Measurements from ENCODE around the gene INSL3.
"Not testable (repeated sequence)": the region's sequence is repeated elsewhere in the genome, so short reads cannot be mapped to it uniquely, and the experiment has no call there.

The INSL3 gene

DNA sequence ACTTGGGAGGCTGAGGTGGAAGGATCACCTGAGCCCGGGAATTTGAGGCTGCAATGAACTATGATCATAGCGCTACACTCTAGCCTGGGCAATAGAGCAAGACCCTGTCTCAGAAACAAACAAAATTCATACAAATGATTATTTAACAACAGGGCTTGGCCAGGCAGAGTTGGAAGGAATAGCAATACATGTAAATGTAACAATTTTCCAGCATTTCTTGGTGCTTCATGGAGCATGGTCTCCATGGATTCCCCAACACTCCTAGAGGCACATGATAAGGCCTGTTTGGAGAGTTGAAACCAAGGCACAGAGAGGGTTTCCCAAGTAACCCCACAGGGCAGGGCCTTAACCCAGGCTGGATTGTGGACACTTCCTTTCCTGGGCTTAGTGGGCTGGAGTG lies 10.2 kb downstream of the INSL3 start:
- TF ChIP-seq, protein P1, sequence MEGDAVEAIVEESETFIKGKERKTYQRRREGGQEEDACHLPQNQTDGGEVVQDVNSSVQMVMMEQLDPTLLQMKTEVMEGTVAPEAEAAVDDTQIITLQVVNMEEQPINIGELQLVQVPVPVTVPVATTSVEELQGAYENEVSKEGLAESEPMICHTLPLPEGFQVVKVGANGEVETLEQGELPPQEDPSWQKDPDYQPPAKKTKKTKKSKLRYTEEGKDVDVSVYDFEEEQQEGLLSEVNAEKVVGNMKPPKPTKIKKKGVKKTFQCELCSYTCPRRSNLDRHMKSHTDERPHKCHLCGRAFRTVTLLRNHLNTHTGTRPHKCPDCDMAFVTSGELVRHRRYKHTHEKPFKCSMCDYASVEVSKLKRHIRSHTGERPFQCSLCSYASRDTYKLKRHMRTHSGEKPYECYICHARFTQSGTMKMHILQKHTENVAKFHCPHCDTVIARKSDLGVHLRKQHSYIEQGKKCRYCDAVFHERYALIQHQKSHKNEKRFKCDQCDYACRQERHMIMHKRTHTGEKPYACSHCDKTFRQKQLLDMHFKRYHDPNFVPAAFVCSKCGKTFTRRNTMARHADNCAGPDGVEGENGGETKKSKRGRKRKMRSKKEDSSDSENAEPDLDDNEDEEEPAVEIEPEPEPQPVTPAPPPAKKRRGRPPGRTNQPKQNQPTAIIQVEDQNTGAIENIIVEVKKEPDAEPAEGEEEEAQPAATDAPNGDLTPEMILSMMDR (IDR thresholded peaks at IDR 0.05; ENCODE audit: low read depth, low read length): no peak
- H3K9me3 ChIP-seq: no peaks in the 10 kb centered on the region
- no peak for DNase-seq
- no peaks in the 10 kb centered on the region for H3K27me3 ChIP-seq
- H3K36me3 ChIP-seq: no peaks in the 10 kb centered on the region
- no peaks in the 10 kb centered on the region for H3K4me1 ChIP-seq
- H3K4me3 ChIP-seq (ENCODE audit: low read depth, low read length): no peak overlapping the region

DNA sequence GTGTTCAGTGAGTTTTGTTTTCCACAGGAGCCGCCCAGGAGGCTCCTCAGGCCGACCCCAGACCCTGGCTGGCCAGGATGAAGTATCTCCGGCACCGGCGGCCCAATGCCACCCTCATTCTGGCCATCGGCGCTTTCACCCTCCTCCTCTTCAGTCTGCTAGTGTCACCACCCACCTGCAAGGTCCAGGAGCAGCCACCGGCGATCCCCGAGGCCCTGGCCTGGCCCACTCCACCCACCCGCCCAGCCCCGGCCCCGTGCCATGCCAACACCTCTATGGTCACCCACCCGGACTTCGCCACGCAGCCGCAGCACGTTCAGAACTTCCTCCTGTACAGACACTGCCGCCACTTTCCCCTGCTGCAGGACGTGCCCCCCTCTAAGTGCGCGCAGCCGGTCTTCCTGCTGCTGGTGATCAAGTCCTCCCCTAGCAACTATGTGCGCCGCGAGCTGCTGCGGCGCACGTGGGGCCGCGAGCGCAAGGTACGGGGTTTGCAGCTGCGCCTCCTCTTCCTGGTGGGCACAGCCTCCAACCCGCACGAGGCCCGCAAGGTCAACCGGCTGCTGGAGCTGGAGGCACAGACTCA lies 13.5 kb downstream of the INSL3 start:
- H3K4me1 ChIP-seq: no peaks in the 10 kb centered on the region
- no peaks in the 10 kb centered on the region for H3K9me3 ChIP-seq
- no peaks in the 10 kb centered on the region for H3K36me3 ChIP-seq
- H3K4me3 ChIP-seq (ENCODE audit: low read depth, low read length): no peak overlapping the region
- DNase-seq: no peak
- H3K27me3 ChIP-seq: no peaks in the 10 kb centered on the region
- TF ChIP-seq, protein P1 (IDR thresholded peaks at IDR 0.05; ENCODE audit: low read depth, low read length): no peak

DNA sequence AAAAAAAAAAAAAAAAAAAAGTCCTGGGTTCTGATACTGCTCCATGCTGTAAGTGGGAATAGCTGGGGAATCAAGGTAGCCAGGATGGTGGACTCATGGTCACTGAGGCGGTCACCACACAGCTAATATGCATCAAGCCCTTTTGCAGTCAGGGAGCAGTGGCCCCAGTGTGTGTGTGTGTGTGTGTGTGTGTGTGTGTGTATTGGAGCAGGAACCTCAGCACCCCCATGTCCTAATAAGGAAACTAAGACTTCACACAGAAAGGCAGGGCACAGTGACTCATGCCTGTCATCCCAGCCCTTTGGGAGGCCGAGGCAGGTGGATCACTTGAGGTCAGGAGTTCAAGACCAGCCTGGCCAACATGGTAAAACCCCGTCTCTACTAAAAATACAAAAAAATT lies 14.4 kb downstream of the INSL3 start:
- no peaks in the 10 kb centered on the region for H3K4me1 ChIP-seq
- H3K36me3 ChIP-seq: no peaks in the 10 kb centered on the region
- no peaks in the 10 kb centered on the region for H3K27me3 ChIP-seq
- H3K4me3 ChIP-seq (ENCODE audit: low read depth, low read length): no peak overlapping the region
- DNase-seq: no peak
- TF ChIP-seq, protein P1 (IDR thresholded peaks at IDR 0.05; ENCODE audit: low read depth, low read length): no peak
- no peaks in the 10 kb centered on the region for H3K9me3 ChIP-seq

DNA sequence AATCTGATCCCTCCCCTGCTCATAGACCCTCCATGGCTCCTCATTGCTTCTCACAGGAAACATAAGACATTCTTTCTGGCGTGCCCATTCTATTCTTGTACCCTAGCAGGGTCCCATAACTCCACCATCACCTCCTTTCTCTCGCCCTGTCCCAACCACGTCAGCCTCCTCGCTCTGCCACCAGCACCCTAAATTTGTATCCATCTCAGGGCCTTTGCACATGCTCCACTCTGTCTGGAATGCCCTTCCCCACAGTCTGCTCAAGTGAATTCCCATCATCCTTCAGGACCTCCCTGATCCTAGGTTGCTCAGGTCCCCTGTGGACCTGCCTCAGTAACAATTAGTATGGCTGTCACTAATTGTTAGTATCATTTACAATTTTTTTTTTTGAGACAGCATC lies 15.9 kb downstream of the INSL3 start:
- H3K27me3 ChIP-seq: no peaks in the 10 kb centered on the region
- H3K4me1 ChIP-seq: no peaks in the 10 kb centered on the region
- no peaks in the 10 kb centered on the region for H3K9me3 ChIP-seq
- no peaks in the 10 kb centered on the region for H3K36me3 ChIP-seq
- no peak for DNase-seq
- TF ChIP-seq, protein P1 (IDR thresholded peaks at IDR 0.05; ENCODE audit: low read depth, low read length): no peak
- no peak overlapping the region for H3K4me3 ChIP-seq (ENCODE audit: low read depth, low read length)

DNA sequence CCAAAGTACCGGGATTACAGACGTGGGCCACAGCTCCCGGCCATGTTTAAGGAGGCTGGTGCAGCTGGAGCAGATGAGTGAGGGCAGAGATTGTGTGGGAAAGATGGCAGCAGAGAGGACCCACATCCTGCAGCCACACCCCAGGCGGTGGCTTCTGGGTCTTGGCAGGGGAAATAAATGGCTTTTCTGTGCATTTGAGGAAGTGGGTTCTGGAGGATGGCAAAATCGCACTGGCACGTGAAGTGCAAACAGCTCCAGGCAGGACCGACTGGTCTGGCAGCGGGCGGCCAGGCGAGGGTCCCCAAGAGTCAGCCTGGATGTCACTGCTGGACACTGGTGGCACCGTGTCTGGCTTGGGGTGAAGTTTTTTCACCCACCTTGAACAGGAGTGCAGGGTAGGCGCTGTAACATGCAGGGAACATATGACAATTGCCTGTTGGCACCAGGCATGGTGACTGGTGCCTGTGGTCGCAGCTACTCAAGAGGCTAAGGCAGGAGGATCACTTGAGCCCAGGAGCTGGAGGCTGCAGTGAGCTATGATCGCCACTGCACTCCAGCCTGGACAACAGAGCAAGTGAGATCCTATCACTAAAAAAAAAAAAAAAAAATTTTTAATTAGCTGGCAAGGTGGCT lies 17.9 kb downstream of the INSL3 start:
- no peaks in the 10 kb centered on the region for H3K36me3 ChIP-seq
- H3K27me3 ChIP-seq: no peaks in the 10 kb centered on the region
- no peaks in the 10 kb centered on the region for H3K4me1 ChIP-seq
- no peak for DNase-seq
- no peak overlapping the region for H3K4me3 ChIP-seq (ENCODE audit: low read depth, low read length)
- TF ChIP-seq, protein P1 (IDR thresholded peaks at IDR 0.05; ENCODE audit: low read depth, low read length): no peak
- H3K9me3 ChIP-seq: no peaks in the 10 kb centered on the region

DNA sequence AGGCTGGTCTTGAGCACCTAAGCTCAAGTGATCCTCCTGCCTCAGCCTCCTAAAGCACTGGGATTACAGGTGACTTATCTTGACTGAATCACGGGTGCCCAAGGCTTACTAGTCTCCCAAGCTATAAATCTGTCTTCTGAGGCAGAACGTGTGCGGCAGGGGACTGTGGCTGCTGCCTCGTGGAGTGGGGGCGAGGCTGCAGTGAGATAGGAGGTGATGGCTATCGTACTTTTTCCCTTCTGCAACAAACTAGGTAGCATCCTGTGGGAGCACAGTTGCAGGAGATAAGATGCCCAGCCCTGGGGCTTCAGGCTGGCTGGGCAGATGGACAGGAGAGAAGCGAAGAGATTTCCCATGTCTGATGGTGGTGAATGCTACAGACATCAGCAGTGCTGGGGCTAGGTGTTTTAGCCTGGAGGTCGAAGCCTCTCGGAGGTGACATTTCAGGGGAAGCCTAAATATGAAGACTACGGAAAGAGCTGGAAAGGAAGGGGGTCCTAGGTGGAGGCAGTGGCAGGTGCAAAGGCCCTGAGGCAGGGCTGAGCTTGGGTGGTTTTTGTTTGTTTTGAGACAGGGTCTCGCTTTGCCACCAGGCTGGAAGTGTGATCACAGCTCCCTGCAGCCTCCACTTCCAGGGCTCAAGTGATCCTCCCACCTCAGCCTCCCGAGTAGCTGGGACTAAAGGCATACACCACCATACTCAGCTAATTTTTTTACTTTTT lies 19.0 kb downstream of the INSL3 start:
- DNase-seq: no peak
- Histone ChIP-seq H3K27me3 (no peaks in the 10 kb centered on the region), H3K9me3 (no peaks in the 10 kb centered on the region), H3K4me1 (no peaks in the 10 kb centered on the region), H3K4me3 (ENCODE audit: low read depth, low read length) (no peak overlapping the region), H3K36me3 (no peaks in the 10 kb centered on the region)
- TF ChIP-seq, protein P1 (IDR thresholded peaks at IDR 0.05; ENCODE audit: low read depth, low read length): no peak

DNA sequence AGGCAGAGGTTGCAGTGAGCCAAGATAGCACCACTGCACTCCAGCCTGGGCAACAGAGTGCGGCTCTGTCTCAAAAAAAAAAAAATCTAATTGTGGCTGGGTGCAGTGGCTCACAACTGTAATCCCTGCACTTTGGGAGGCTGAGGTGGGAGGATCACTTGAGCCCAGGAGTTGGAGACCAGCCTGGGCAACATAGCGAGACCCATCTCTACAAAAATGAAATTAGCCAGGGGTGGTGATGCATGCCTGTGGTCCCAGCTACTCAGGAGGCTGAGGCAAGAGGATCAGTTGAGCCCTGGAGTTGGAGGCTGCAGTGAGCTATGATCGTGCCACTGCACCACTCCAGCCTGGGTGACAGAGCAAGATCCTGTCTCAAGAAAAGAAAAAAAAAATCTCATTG lies 22.7 kb downstream of the INSL3 start:
- not testable (repeated sequence) for H3K27me3 ChIP-seq; H3K4me3 ChIP-seq (ENCODE audit: low read depth, low read length); H3K9me3 ChIP-seq; H3K36me3 ChIP-seq; H3K4me1 ChIP-seq; DNase-seq
